ENCODE results near the gene TTC12. TPM values are rescaled to one million over a fixed set of nuclear protein-coding genes. Genes with fewer than 3 reads are reported as not detected.

TTC12 gene
- total RNA-seq, 2 donors from 2014 or later, result 22.3 to 134 TPM

- no peaks in the 10 kb centered on the region for H3K4me1 ChIP-seq
- DNase-seq, result no peak
- no peak for TF ChIP-seq CTCF (IDR thresholded peaks at IDR 0.05)
- TF ChIP-seq POLR2A (IDR thresholded peaks at IDR 0.05), result no peak
- no peaks in the 10 kb centered on the region for H3K9me3 ChIP-seq
- H3K36me3 ChIP-seq (replicated peaks in 1 of 2; ENCODE audit: insufficient read depth in 1 of 2, low read depth in 2 of 2), result no peaks in the 10 kb centered on the region
- H3K27ac ChIP-seq, result no peak overlapping the region
- no peaks in the 10 kb centered on the region for H3K27me3 ChIP-seq
- no peak for ATAC-seq
- intact Hi-C loops (cut with DNase I), result no loop called here
- 83 to 91% methylated on average over 2 of the region's 2 CpGs for WGBS, 2 donors
- H3K4me3 ChIP-seq, result no peak overlapping the region
Measured at GRCh38 chr11:113276466-113276865, 37.9 kb upstream of the TTC12 start.

- DNase-seq (no peak), ATAC-seq (no peak)
- TF ChIP-seq CTCF (IDR thresholded peaks at IDR 0.05) (no peak), POLR2A (IDR thresholded peaks at IDR 0.05) (no peak)
- Histone ChIP-seq H3K4me3 (no peak overlapping the region), H3K4me1 (no peaks in the 10 kb centered on the region), H3K9me3 (no peaks in the 10 kb centered on the region), H3K27me3 (no peaks in the 10 kb centered on the region), H3K36me3 (replicated peaks in 1 of 2; ENCODE audit: insufficient read depth in 1 of 2, low read depth in 2 of 2) (no peaks in the 10 kb centered on the region), H3K27ac (no peak overlapping the region)
- intact Hi-C loops (cut with DNase I), result no loop called here
- 81 to 87% methylated on average over 5 of the region's 5 CpGs for WGBS, 2 donors
Measured at GRCh38 chr11:113277907-113278306, 36.5 kb upstream of the TTC12 start.

GRCh38 chr11:113278481-113278880, 35.9 kb upstream of the TTC12 start:
- H3K9me3 ChIP-seq, result no peaks in the 10 kb centered on the region
- H3K27me3 ChIP-seq, result no peaks in the 10 kb centered on the region
- no peak overlapping the region for H3K27ac ChIP-seq
- WGBS, 2 donors, result 79 to 94% methylated on average over 9 of the region's 9 CpGs
- H3K4me1 ChIP-seq, result no peaks in the 10 kb centered on the region
- no peak for ATAC-seq
- H3K36me3 ChIP-seq (replicated peaks in 1 of 2; ENCODE audit: insufficient read depth in 1 of 2, low read depth in 2 of 2), result no peaks in the 10 kb centered on the region
- intact Hi-C loops (cut with DNase I), result no loop called here
- no peak overlapping the region for H3K4me3 ChIP-seq
- no peak for DNase-seq
- no peak for TF ChIP-seq CTCF (IDR thresholded peaks at IDR 0.05)
- TF ChIP-seq POLR2A (IDR thresholded peaks at IDR 0.05), result no peak

- no peak for TF ChIP-seq POLR2A (IDR thresholded peaks at IDR 0.05)
- no peak for TF ChIP-seq CTCF (IDR thresholded peaks at IDR 0.05)
- 65 to 67% methylated on average over 4 of the region's 4 CpGs for WGBS, 2 donors
- Histone ChIP-seq H3K36me3 (replicated peaks in 1 of 2; ENCODE audit: insufficient read depth in 1 of 2, low read depth in 2 of 2) (no peaks in the 10 kb centered on the region), H3K4me1 (no peaks in the 10 kb centered on the region), H3K27me3 (no peaks in the 10 kb centered on the region), H3K27ac (no peak overlapping the region), H3K4me3 (no peak overlapping the region), H3K9me3 (no peaks in the 10 kb centered on the region)
- DNase-seq (no peak), ATAC-seq (no peak)
- intact Hi-C loops (cut with DNase I), result no loop called here
Measured at GRCh38 chr11:113278925-113279324, 35.5 kb upstream of the TTC12 start.

- DNase-seq, result no peak
- Histone ChIP-seq H3K4me3 (no peak overlapping the region), H3K36me3 (replicated peaks in 1 of 2; ENCODE audit: insufficient read depth in 1 of 2, low read depth in 2 of 2) (no peaks in the 10 kb centered on the region), H3K9me3 (no peaks in the 10 kb centered on the region), H3K27ac (no peak overlapping the region), H3K4me1 (no peaks in the 10 kb centered on the region), H3K27me3 (no peaks in the 10 kb centered on the region)
- 69 to 70% methylated on average over 3 of the region's 3 CpGs for WGBS, 2 donors
- TF ChIP-seq CTCF (IDR thresholded peaks at IDR 0.05), result no peak
- no peak for TF ChIP-seq POLR2A (IDR thresholded peaks at IDR 0.05)
- no peak for ATAC-seq
- intact Hi-C loops (cut with DNase I), result no loop called here
Measured at GRCh38 chr11:113279591-113279990, 34.8 kb upstream of the TTC12 start.

All from body of pancreas (tissue), 4 donors.